ENCODE data around the gene CLIC6. TPM values are rescaled to one million over a fixed set of nuclear protein-coding genes. Genes with fewer than 3 reads are reported as not detected.

The CLIC6 gene
- total and polyA plus RNA-seq, 2 donors from 2014 or later, result 2.1 to 10.1 TPM

DNA sequence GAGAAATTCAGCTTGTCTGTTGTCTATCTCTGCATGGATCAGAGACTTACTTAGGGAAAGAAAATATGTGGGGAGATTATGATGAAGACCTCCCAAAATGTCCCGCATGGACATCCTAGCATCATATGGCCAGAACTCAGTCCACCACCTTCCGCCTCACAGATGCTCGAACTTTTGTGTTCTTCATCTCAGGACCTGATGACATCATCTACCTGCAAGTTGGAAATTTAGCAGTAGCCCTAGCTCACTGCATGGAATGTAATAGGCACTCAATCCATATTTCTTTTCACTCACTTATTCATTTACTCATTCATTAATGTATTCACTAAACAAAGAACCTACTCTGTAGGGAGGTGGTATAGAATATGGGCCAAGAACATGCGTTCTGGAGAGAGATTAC, 96.8 kb downstream of the CLIC6 start:
- FAIRE-seq, result no peak
- TF ChIP-seq, protein P1, sequence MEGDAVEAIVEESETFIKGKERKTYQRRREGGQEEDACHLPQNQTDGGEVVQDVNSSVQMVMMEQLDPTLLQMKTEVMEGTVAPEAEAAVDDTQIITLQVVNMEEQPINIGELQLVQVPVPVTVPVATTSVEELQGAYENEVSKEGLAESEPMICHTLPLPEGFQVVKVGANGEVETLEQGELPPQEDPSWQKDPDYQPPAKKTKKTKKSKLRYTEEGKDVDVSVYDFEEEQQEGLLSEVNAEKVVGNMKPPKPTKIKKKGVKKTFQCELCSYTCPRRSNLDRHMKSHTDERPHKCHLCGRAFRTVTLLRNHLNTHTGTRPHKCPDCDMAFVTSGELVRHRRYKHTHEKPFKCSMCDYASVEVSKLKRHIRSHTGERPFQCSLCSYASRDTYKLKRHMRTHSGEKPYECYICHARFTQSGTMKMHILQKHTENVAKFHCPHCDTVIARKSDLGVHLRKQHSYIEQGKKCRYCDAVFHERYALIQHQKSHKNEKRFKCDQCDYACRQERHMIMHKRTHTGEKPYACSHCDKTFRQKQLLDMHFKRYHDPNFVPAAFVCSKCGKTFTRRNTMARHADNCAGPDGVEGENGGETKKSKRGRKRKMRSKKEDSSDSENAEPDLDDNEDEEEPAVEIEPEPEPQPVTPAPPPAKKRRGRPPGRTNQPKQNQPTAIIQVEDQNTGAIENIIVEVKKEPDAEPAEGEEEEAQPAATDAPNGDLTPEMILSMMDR (IDR thresholded peaks at IDR 0.05; ENCODE audit: borderline replicate concordance, extremely low read depth, insufficient read depth), result no peak
- DNase-seq, result no peak
- no peak overlapping the region for H3K27ac ChIP-seq (ENCODE audit: low read depth in 2 of 2, low read length in 2 of 2)
- intact Hi-C loops (cut with DNase I), result no loop called here
- H3K9me3 ChIP-seq (ENCODE audit: control insufficient read depth in 2 of 3, insufficient read depth in 1 of 3, low read length in 3 of 3), result peaks cover 0 to 6% (median 3%) of the 10 kb centered on the region in 3 donors
- no peaks in the 10 kb centered on the region for H3K36me3 ChIP-seq (ENCODE audit: control insufficient read depth in 2 of 3, insufficient read depth in 3 of 3, low read length in 3 of 3)
- no peak overlapping the region for H3K4me3 ChIP-seq (ENCODE audit: low read length in 3 of 3)
- H3K27me3 ChIP-seq (ENCODE audit: control insufficient read depth, insufficient read depth, low read length), result no peaks in the 10 kb centered on the region
- no peak overlapping the region for H3K9ac ChIP-seq (ENCODE audit: low read length in 3 of 3)
- H3K4me1 ChIP-seq (ENCODE audit: control insufficient read depth in 2 of 3, insufficient read depth in 2 of 3, low read depth in 1 of 3, low read length in 3 of 3), result peaks cover 0 to 4% (median 0%) of the 10 kb centered on the region in 3 donors

DNA sequence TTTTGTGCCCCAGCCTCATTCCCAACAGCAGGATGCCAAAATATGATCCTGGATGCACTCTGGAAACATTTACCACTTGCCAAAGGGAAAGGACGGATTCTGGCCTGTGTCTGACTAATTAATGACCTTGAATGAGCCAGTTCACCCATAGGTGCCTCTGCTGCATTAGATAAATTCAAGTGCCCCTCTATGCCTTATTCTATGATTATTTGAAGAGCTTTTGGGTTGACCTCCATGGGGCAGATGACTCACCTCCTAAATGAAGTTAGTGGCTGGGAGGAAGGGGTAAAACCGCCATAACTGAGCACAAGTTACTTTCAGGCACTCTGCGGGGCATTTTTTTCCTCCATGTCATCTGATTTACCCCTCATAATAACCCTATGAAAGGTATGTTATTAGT, 98.1 kb downstream of the CLIC6 start:
- peaks cover 0 to 6% (median 3%) of the 10 kb centered on the region in 3 donors for H3K9me3 ChIP-seq (ENCODE audit: control insufficient read depth in 2 of 3, insufficient read depth in 1 of 3, low read length in 3 of 3)
- TF ChIP-seq, protein P1 (IDR thresholded peaks at IDR 0.05; ENCODE audit: borderline replicate concordance, extremely low read depth, insufficient read depth), result no peak
- H3K27ac ChIP-seq (ENCODE audit: low read depth in 2 of 2, low read length in 2 of 2), result no peak overlapping the region
- H3K9ac ChIP-seq (ENCODE audit: low read length in 3 of 3), result no peak overlapping the region
- no peaks in the 10 kb centered on the region for H3K36me3 ChIP-seq (ENCODE audit: control insufficient read depth in 2 of 3, insufficient read depth in 3 of 3, low read length in 3 of 3)
- peaks cover 0 to 4% (median 0%) of the 10 kb centered on the region in 3 donors for H3K4me1 ChIP-seq (ENCODE audit: control insufficient read depth in 2 of 3, insufficient read depth in 2 of 3, low read depth in 1 of 3, low read length in 3 of 3)
- FAIRE-seq (no peak), DNase-seq (no peak)
- no peaks in the 10 kb centered on the region for H3K27me3 ChIP-seq (ENCODE audit: control insufficient read depth, insufficient read depth, low read length)
- H3K4me3 ChIP-seq (ENCODE audit: low read length in 3 of 3), result no peak overlapping the region
- intact Hi-C loops (cut with DNase I), result no loop called here

Other genes starting within 250 kb of the CLIC6 start
- gene SMIM34, start 245.0 kb upstream of the CLIC6 start, total RNA-seq, result 0.41 TPM
- gene SMIM34, start 245.0 kb upstream of the CLIC6 start, polyA plus RNA-seq (ENCODE audit: insufficient read depth, low read depth, low replicate concordance), result 1.7 TPM
- 2.5 TPM for gene KCNE1, start 156.8 kb upstream of the CLIC6 start, total RNA-seq
- 4.4 TPM for gene KCNE1, start 156.8 kb upstream of the CLIC6 start, polyA plus RNA-seq (ENCODE audit: insufficient read depth, low read depth, low replicate concordance)
- gene RCAN1, start 53.9 kb upstream of the CLIC6 start, total RNA-seq, result 31.3 TPM
- gene RCAN1, start 53.9 kb upstream of the CLIC6 start, polyA plus RNA-seq (ENCODE audit: insufficient read depth, low read depth, low replicate concordance), result 55.3 TPM